ENCODE measurements around the gene HBM. TPM values are rescaled to one million over a fixed set of nuclear protein-coding genes. Genes with fewer than 3 reads are reported as not detected.

The HBM gene
- polyA plus RNA-seq, 1 of the 3 experiments (the other 2 are of a cell fraction): not detected

DNA sequence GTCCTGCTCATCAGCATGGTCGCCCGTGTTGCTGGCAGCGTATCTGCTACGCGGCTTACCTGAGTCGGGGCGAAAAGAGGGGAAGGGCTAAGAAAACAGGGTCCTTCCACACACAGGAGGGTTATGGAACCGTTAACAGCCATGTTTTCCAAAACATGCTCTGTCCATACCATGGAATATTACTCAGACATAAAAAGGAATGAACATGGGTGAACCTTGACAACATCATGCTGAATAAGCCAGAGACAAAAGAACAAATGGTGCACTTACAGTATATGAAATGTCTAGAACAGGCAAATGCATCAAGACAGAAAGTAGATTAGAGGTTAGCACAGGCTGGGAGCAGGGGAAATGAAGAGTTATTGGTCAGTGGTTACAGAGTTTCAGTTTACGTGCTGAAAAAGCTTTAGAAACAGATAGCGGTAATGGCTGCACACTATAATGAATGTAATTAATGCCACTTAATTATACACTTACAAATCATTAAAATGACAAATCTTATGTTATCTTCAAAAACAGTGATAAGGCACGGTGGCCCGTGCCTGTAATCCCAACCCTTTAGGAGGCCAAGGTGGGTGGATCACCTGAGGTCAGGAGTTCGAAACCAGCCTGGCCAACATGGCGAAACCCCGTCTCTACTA lies 35.1 kb upstream of the HBM start:
- Histone ChIP-seq H3K36me3 (replicated peaks in 1 of 2; ENCODE audit: control insufficient read depth in 1 of 2, insufficient read depth in 2 of 2, low read length in 1 of 2) (no peaks in the 10 kb centered on the region), H3K4me1 (ENCODE audit: control insufficient read depth in 1 of 2, insufficient read depth in 2 of 2, low read depth in 1 of 2, low read length in 1 of 2) (no peaks in the 10 kb centered on the region), H3K27me3 (ENCODE audit: insufficient read depth) (no peaks in the 10 kb centered on the region), H3K9me2 (no peaks in the 10 kb centered on the region), H4K20me1 (ENCODE audit: insufficient read depth) (no peaks in the 10 kb centered on the region), H3K4me2 (no peak overlapping the region), H3K79me2 (ENCODE audit: insufficient read depth) (peaks cover 52% of the 10 kb centered on the region), H3K9ac (no peak overlapping the region), H3K27ac (ENCODE audit: low read depth in 2 of 2, low read length in 1 of 2) (no peak overlapping the region), H2AFZ (ENCODE audit: low read depth) (no peak overlapping the region), H3K9me3 (no peaks in the 10 kb centered on the region), H3K4me3 (ENCODE audit: low read depth in 2 of 2, low read length in 1 of 2) (no peak overlapping the region), H3F3A (replicated peaks; ENCODE audit: insufficient read depth) (peaks cover 9% of the 10 kb centered on the region)
- DNase-seq: no peak
- WGBS (ENCODE audit: low lambda C conversion rate): 97% methylated on average over 15 of the region's 15 CpGs
- ChIA-PET POLR2A (no interaction called here), CTCF (interaction anchor here (1.1 to 5.8 kb wide), 4 partner anchors 12 to 50 kb away, joined by 3 to 31 read pairs (median 8); partner anchors contain the start of gene HBQ1)
- TF ChIP-seq, protein P1, sequence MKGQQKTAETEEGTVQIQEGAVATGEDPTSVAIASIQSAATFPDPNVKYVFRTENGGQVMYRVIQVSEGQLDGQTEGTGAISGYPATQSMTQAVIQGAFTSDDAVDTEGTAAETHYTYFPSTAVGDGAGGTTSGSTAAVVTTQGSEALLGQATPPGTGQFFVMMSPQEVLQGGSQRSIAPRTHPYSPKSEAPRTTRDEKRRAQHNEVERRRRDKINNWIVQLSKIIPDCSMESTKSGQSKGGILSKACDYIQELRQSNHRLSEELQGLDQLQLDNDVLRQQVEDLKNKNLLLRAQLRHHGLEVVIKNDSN (IDR thresholded peaks at IDR 0.05; ENCODE audit: borderline replicate concordance, low read depth): no peak
- no peak for TF ChIP-seq SMC3 (IDR thresholded peaks at IDR 0.05; ENCODE audit: low read depth, low read length)
- TF ChIP-seq FOXM1 (IDR thresholded peaks at IDR 0.05; ENCODE audit: low read depth): no peak
- no peak for TF ChIP-seq RAD21 (IDR thresholded peaks at IDR 0.05; ENCODE audit: low read length)
- TF ChIP-seq, protein P2, sequence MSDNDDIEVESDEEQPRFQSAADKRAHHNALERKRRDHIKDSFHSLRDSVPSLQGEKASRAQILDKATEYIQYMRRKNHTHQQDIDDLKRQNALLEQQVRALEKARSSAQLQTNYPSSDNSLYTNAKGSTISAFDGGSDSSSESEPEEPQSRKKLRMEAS (IDR thresholded peaks at IDR 0.05; ENCODE audit: low read depth): no peak
- TF ChIP-seq, protein P3, sequence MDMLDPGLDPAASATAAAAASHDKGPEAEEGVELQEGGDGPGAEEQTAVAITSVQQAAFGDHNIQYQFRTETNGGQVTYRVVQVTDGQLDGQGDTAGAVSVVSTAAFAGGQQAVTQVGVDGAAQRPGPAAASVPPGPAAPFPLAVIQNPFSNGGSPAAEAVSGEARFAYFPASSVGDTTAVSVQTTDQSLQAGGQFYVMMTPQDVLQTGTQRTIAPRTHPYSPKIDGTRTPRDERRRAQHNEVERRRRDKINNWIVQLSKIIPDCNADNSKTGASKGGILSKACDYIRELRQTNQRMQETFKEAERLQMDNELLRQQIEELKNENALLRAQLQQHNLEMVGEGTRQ (IDR thresholded peaks at IDR 0.05; ENCODE audit: borderline replicate concordance, low read depth, low read length): no peak
- TF ChIP-seq MEF2A (IDR thresholded peaks at IDR 0.05; ENCODE audit: borderline replicate concordance, low read depth): no peak
- TF ChIP-seq, protein P4, sequence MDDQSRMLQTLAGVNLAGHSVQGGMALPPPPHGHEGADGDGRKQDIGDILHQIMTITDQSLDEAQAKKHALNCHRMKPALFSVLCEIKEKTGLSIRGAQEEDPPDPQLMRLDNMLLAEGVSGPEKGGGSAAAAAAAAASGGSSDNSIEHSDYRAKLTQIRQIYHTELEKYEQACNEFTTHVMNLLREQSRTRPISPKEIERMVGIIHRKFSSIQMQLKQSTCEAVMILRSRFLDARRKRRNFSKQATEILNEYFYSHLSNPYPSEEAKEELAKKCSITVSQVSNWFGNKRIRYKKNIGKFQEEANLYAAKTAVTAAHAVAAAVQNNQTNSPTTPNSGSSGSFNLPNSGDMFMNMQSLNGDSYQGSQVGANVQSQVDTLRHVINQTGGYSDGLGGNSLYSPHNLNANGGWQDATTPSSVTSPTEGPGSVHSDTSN (IDR thresholded peaks at IDR 0.05): no peak
- no peak for TF ChIP-seq NFIC (IDR thresholded peaks at IDR 0.05; ENCODE audit: borderline replicate concordance)
- no peak for TF ChIP-seq GABPA (IDR thresholded peaks at IDR 0.05; ENCODE audit: low read depth)

DNA sequence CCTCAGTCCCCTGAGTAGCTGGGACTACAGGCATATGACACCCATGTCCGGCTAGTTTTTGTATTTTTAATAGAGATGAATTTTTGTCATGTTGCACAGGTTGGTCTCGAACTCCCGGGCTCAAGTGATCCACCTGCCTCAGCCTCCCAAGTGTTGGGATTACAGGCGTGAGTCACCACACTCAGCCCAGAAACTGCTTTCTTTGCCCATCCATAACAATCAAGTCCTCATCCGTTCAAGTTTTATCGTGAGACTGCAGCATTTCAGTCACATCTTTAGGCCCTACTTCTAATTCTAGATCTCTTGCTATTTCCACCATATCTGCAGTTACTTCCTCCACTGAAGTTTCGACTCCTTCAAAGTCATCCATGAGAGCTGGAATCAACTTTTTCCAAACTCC lies 33.7 kb upstream of the HBM start:
- Histone ChIP-seq H3K27me3 (ENCODE audit: insufficient read depth) (no peaks in the 10 kb centered on the region), H3K36me3 (replicated peaks in 1 of 2; ENCODE audit: control insufficient read depth in 1 of 2, insufficient read depth in 2 of 2, low read length in 1 of 2) (peaks cover 0 to 4% of the 10 kb centered on the region in 2 experiments), H3K9me3 (no peaks in the 10 kb centered on the region), H3K9ac (no peak overlapping the region), H4K20me1 (ENCODE audit: insufficient read depth) (no peaks in the 10 kb centered on the region), H3F3A (replicated peaks; ENCODE audit: insufficient read depth) (peaks cover 9% of the 10 kb centered on the region), H3K4me3 (ENCODE audit: low read depth in 2 of 2, low read length in 1 of 2) (no peak overlapping the region), H2AFZ (ENCODE audit: low read depth) (no peak overlapping the region), H3K9me2 (no peaks in the 10 kb centered on the region), H3K4me2 (no peak overlapping the region), H3K27ac (ENCODE audit: low read depth in 2 of 2, low read length in 1 of 2) (no peak overlapping the region), H3K79me2 (ENCODE audit: insufficient read depth) (peaks cover 66% of the 10 kb centered on the region), H3K4me1 (ENCODE audit: control insufficient read depth in 1 of 2, insufficient read depth in 2 of 2, low read depth in 1 of 2, low read length in 1 of 2) (peaks cover under 1 to 4% of the 10 kb centered on the region in 2 experiments; a peak in 1 of 4 replicates)
- WGBS (ENCODE audit: low lambda C conversion rate): 93% methylated on average over 7 of the region's 7 CpGs
- POLR2A ChIA-PET: interaction anchor here (0.6 kb wide), 1 partner anchor 46 kb away, joined by 5 read pairs; no protein-coding TSS in a partner anchor
- CTCF ChIA-PET: interaction anchor here (1.1 to 5.8 kb wide), 4 partner anchors 14 to 48 kb away, joined by 3 to 31 read pairs (median 18); partner anchors contain the start of gene HBQ1
- no peak for DNase-seq
- no peak for TF ChIP-seq SIN3A (IDR thresholded peaks at IDR 0.05; ENCODE audit: borderline replicate concordance, low read depth, low read length)
- TF ChIP-seq RFX5 (IDR thresholded peaks at IDR 0.05; ENCODE audit: low read length): no peak
- TF ChIP-seq, protein P5, sequence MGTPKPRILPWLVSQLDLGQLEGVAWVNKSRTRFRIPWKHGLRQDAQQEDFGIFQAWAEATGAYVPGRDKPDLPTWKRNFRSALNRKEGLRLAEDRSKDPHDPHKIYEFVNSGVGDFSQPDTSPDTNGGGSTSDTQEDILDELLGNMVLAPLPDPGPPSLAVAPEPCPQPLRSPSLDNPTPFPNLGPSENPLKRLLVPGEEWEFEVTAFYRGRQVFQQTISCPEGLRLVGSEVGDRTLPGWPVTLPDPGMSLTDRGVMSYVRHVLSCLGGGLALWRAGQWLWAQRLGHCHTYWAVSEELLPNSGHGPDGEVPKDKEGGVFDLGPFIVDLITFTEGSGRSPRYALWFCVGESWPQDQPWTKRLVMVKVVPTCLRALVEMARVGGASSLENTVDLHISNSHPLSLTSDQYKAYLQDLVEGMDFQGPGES (IDR thresholded peaks at IDR 0.05; ENCODE audit: low read depth, low read length): no peak
- no peak for TF ChIP-seq SMC3 (IDR thresholded peaks at IDR 0.05; ENCODE audit: low read depth, low read length)
- TF ChIP-seq, protein P1 (IDR thresholded peaks at IDR 0.05; ENCODE audit: borderline replicate concordance, low read depth): no peak
- TF ChIP-seq, protein P6, sequence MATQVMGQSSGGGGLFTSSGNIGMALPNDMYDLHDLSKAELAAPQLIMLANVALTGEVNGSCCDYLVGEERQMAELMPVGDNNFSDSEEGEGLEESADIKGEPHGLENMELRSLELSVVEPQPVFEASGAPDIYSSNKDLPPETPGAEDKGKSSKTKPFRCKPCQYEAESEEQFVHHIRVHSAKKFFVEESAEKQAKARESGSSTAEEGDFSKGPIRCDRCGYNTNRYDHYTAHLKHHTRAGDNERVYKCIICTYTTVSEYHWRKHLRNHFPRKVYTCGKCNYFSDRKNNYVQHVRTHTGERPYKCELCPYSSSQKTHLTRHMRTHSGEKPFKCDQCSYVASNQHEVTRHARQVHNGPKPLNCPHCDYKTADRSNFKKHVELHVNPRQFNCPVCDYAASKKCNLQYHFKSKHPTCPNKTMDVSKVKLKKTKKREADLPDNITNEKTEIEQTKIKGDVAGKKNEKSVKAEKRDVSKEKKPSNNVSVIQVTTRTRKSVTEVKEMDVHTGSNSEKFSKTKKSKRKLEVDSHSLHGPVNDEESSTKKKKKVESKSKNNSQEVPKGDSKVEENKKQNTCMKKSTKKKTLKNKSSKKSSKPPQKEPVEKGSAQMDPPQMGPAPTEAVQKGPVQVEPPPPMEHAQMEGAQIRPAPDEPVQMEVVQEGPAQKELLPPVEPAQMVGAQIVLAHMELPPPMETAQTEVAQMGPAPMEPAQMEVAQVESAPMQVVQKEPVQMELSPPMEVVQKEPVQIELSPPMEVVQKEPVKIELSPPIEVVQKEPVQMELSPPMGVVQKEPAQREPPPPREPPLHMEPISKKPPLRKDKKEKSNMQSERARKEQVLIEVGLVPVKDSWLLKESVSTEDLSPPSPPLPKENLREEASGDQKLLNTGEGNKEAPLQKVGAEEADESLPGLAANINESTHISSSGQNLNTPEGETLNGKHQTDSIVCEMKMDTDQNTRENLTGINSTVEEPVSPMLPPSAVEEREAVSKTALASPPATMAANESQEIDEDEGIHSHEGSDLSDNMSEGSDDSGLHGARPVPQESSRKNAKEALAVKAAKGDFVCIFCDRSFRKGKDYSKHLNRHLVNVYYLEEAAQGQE (IDR thresholded peaks at IDR 0.05; ENCODE audit: low read depth, low read length): no peak
- TF ChIP-seq, protein P2 (IDR thresholded peaks at IDR 0.05; ENCODE audit: low read depth): no peak
- no peak for TF ChIP-seq TEAD4 (IDR thresholded peaks at IDR 0.05; ENCODE audit: borderline replicate concordance, insufficient read depth)
- no peak for TF ChIP-seq FOSL2 (IDR thresholded peaks at IDR 0.05; ENCODE audit: borderline replicate concordance, low read depth)

Measured in SK-N-SH (cell line).